ENCODE measurements around the gene LBHD2. TPM values are rescaled to one million over a fixed set of nuclear protein-coding genes. Genes with fewer than 3 reads are reported as not detected.

LBHD2 gene
- total and polyA plus RNA-seq, 2 of the 13 experiments (the other 11 are each of a cell fraction or from before 2014, with no cell fraction given) = 0.67 to 1.00 TPM

- TF ChIP-seq ZMYM3 (CRISPR knock-in tag; IDR thresholded peaks at IDR 0.05) (no peak), NPAS2 (CRISPR knock-in tag; IDR thresholded peaks at IDR 0.05; ENCODE audit: borderline replicate concordance) (no peak), NFYC (CRISPR knock-in tag; IDR thresholded peaks at IDR 0.05) (no peak), PHF21A (CRISPR knock-in tag; IDR thresholded peaks at IDR 0.05) (peak; percentile 59), ZKSCAN8 (CRISPR knock-in tag; IDR thresholded peaks at IDR 0.05; ENCODE audit: borderline replicate concordance) (no peak), SMAD1 (CRISPR knock-in tag; IDR thresholded peaks at IDR 0.05; ENCODE audit: borderline replicate concordance, low read depth) (peak; percentile 77; the same call in 1 of the 2 replicates), TBX3 (IDR thresholded peaks at IDR 0.05; ENCODE audit: borderline replicate concordance) (no peak), ZFP36L2 (CRISPR knock-in tag; IDR thresholded peaks at IDR 0.05) (no peak), TP53 (CRISPR knock-in tag; conservative IDR thresholded peaks at IDR 0.05) (no peak), MIXL1 (CRISPR knock-in tag; IDR thresholded peaks at IDR 0.05) (no peak), POLR2AphosphoS5 (IDR thresholded peaks at IDR 0.05; ENCODE audit: low read depth, low read length) (no peak), ZBTB44 (CRISPR knock-in tag; IDR thresholded peaks at IDR 0.05) (no peak), YY1 (IDR thresholded peaks at IDR 0.05; ENCODE audit: insufficient read depth, insufficient replicate concordance, low read depth, low read length) (peak; percentile 11), ZNF841 (CRISPR knock-in tag; IDR thresholded peaks at IDR 0.05; ENCODE audit: borderline replicate concordance) (no peak), ZNF430 (CRISPR knock-in tag; IDR thresholded peaks at IDR 0.05) (peak; percentile 78; the same call in 1 of the 2 replicates), POLR2A (IDR thresholded peaks at IDR 0.05; ENCODE audit: insufficient read depth in 1 of 2, low read depth in 2 of 2, low read length in 2 of 2) (peak in 1 of 2 experiments; percentile 49; a peak in 1 of 4 replicates), SMYD3 (CRISPR knock-in tag; IDR thresholded peaks at IDR 0.05) (no peak), ZNF367 (CRISPR knock-in tag; IDR thresholded peaks at IDR 0.05; ENCODE audit: borderline replicate concordance) (no peak), ZNF225 (CRISPR knock-in tag; IDR thresholded peaks at IDR 0.05) (peak; percentile 86; the same call in 1 of the 2 replicates), FOXP1 (IDR thresholded peaks at IDR 0.05) (no peak), FOXP1 (CRISPR knock-in tag; IDR thresholded peaks at IDR 0.05) (no peak), CCAR2 (optimal IDR thresholded peaks at IDR 0.05; ENCODE audit: low read depth, low read length) (no peak), ZNF136 (CRISPR knock-in tag; IDR thresholded peaks at IDR 0.05; ENCODE audit: low read depth) (0 out of 2 replicates have a peak, but pooled peaks have one; percentile 46), ISL2 (CRISPR knock-in tag; IDR thresholded peaks at IDR 0.05) (no peak)
- TF ChIP-seq, protein P1, sequence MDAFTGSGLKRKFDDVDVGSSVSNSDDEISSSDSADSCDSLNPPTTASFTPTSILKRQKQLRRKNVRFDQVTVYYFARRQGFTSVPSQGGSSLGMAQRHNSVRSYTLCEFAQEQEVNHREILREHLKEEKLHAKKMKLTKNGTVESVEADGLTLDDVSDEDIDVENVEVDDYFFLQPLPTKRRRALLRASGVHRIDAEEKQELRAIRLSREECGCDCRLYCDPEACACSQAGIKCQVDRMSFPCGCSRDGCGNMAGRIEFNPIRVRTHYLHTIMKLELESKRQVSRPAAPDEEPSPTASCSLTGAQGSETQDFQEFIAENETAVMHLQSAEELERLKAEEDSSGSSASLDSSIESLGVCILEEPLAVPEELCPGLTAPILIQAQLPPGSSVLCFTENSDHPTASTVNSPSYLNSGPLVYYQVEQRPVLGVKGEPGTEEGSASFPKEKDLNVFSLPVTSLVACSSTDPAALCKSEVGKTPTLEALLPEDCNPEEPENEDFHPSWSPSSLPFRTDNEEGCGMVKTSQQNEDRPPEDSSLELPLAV (CRISPR knock-in tag; conservative IDR thresholded peaks at IDR 0.05; ENCODE audit: low read depth) = no peak
- TF ChIP-seq, protein P2, sequence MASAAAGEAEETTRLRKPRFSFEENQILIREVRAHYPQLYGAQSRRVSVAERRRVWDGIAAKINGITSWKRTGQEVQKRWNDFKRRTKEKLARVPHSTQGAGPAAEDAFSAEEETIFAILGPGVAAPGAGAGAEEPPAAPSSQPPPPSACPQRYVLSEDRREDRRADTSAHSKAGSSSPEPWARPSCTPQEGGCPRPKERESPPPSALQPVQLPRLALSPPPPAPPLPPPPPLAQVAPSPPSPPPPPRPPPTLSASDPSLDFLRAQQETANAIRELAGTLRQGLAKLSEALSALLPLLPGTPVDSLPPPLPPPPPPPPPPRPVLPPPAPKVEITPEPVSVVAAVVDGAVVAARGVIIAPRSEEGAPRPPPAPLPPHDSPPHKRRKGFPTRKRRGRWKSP (CRISPR knock-in tag; IDR thresholded peaks at IDR 0.05) = 0 out of 2 replicates have a peak, but pooled peaks have one; percentile 26
Measured at GRCh38 chr14:103057372-103058163, 26.4 kb upstream of the LBHD2 start, which contains the start of gene CDC42BPB (continued).
